SW 1271 (cell line): ENCODE results near the gene HOXA1.
A peak's percentile ranks its signal among the peaks of the same experiment; 100 is the strongest.

Source experiments
- DNase-seq, 2 experiments: peaks; one replicate each; lab custom pipeline; 2025; lab: John Stamatoyannopoulos, UW

The HOXA1 gene

DNA sequence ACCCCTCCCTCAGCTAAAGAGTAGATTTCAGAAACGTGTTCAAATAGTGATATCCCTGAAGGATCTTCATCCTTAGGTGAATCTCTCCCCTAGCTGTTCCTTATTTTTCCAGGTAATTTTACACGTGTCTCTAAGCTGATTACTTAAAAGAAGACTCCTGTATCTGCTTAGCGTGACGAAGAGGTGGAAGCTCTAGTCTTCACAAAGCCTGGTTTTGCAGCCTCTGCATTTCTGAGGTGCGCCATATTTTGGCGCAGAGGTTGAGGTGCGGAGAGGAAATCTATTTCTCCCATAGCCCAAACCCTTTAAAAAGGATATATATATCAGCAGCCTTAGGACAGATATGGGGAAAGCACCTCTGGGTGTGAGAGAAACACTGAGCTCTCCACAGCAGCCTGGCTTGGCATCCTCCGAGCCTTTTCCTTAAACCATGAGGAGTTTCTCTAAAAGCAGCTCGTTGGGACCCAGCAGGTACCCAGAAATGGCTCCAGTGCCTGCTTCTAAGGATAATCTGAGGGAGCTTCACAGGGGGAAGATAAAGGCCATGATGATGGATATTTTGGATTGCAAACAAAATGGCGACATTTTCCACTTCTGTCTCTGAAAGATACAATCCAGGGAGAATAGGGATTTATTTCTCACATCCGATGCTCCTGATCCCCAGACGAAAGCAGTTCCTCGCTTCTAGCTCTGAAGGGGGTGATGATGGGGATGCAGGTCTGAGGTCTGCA, 9.7 kb upstream of the HOXA1 start:
- no peak for DNase-seq

DNA sequence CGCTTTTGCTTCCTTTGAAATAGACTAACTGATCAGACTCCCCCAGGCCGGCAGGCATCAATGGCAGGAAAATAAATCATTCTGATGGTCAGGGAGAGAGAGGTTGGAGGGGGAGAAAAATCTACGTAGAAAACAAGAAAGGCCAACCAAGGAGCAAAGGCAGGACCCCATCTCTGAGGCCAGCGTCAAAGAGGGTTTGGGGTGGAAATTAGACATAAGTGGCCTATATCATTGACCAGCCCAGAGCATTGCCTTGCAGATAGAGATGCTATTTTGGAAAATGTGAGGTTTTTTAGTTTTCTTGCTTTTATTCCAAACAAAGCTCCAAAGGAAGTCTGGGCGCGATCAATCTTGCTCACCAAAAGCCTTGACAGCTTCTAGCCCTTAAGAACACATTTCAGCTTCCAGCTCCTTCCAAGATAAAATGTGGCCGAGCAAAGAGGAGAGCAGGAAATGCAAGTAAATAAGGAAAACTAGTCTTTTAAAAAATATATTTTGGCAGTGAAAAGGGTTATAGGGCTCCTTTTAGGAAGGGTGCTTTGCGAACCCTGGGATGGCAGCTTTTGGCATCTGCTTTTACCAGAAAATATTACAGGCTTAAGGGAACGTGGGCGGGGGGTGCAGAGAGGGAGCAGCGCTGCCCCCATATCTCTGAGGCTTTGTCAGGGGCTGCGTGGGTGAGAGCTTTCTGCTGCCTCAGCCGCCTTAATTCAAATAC, 8.7 kb upstream of the HOXA1 start:
- no peak for DNase-seq

DNA sequence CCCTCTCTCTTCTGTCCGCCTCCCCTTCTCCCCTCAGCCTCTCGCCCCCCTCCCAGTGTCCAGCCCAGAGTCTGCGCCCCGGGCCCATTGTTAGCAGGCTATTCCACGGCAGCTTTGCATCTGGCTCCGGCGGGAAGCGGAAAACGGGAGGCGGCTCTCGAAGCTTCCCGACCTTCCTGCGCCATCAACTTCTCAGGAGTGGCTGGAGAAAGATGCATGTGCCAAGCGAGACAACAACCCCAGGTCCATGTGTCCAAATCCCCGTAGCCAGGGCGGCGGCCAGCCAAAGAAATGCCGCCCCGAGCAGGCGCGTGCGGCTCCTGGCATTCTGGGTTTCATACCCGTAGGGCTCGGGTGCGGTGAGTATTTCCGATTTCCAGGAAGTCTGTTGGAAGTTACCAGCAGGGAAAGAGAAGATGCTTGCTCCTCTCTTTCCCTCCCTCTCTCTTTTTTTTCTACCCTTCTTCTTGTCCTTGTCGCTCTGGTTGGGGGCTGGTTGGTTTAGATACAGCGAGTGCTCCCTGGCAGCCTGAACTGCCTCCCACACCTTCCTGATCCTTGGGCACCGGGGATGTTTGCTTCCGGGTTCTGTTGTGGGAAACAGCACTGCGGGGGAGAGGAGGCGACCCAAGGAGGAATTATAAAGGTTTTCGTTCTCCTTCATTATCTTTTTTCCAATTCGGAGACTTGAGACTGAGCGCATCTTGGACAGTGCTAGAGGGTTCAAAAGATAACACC, 7.9 kb upstream of the HOXA1 start:
- no peak for DNase-seq

DNA sequence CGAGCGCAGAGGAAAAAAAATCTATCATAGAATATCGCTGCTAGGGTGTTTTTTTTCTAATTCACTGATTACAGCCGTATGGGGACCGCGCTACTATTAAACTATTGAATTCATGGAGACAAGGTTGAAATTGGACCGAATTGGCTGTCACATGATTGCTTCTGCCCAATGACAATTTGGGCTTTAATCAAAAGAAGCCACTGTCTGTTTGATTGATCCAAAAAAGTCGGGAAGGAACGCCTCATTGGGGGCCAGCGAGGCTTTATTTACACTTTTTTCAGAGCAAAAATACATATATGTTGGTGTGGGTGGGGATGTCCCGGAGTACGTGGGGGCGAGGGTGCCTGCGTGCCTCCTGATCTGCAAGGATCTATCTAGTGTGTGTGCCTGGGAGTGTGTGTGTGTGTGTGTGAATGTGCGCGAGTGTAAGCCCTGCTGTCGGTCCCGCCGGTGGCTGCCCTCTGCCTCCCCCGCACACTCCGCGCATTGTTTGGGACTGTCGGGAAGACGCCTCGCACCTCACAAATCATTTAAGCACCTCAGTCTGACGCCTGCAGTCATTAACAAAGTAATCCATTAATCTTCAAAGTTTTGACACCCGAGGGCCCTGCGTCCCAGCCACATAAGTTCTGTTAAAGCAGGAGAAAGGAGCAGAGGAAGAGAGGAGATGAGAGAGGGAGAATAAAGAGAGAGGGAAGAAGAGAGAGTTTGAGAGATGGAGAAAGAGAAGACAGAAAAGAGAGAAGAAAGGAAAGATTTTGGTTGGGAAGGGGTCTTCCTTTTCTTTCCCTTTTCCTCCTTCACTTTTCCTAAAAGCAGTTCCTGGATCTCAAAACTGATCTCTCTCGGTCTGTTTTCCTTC, 7.0 kb upstream of the HOXA1 start, which contains the start of gene HOXA2:
HOXA2 (minus strand) TSS at position 103 of the 862 bp plus-strand sequence. CDS start 183 bp downstream, outside the sequence.
- DNase-seq, result no peak

DNA sequence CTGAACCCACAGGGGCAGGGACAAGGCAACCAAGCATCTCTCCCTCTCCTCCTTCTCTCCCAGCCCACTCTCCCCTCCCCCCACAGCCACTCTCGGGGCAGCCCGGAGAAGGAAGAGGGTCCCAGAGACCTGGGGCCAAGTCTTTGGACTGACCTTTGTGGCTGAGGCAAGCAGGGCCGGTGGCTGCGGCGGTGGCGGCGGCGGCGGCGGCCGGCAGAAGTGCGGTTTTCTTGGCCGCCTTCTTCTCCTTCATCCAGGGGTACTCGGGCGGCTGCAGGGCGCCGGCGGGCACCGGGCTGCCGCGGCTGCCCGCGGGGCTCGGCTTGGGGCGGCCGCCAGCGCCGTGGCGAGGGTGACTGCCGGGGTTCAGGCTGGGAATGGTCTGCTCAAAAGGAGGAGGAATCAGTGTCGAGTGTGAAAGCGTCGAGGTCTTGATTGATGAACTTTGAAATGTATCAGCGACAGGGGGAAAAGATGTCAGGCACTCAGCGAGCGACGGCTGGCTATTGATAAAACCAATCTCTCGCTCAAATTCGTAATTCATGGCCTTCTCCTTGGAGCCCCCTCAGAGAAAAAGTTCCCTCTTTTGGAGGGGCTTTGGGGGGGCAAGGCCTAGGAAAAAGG, 6.3 kb upstream of the HOXA1 start:
- DNase-seq, result no peak

DNA sequence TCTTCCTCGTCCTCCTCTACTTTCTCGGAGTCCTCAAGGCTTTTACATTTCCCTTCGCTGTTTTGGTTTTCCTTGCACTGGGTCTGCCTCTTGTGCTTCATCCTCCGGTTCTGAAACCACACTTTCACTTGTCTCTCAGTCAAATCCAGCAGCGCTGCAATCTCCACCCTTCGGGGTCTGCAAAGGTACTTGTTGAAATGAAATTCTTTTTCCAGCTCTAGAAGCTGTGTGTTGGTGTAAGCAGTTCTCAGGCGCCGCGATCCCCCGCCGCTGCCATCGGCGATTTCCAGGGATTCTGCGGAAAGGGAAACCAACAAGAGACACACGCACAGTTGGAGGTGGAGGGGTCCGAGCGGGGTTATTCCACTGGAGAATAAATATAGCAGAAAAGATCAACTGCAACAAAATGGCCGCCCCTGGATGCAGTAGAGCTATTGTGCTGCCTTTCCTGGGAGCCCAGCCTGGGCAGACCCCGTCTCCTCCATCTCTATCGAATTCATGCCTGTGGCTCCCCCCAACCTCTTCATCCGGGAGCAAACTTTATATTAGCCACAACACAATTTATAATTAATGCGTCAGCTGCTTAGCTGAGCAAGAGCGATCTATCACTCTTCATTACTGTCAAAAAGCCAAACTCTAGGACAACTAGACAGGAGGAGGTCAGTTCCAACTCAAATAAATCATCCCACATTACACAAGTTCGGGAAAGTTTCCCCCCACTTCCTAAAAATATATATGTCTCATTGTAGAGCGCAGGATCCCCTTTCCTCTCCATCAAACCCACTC, 5.6 kb upstream of the HOXA1 start:
- no peak for DNase-seq

DNA sequence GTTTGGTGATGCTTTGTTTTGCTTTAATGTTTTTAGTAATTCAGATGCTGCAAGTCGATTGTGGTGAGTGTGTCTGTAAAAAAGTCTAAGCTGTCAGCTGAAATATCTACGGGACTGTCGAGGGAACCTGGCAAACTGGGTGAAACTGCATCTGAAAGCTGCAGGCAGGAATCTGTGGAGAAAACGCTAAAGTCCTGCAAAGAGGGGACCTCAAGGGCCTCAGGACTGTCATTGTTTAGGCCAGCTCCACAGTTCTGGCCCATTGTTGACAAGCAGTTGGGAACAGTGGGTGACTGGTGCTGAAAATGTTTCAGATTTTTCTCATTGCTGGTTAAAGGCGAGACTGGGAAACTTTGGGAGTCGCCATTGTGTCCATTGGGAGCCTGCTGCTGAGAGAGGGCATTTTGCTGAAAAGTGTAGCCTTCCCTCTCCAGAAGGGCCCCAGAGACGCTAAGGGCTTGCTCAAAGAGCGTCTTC, 4.9 kb upstream of the HOXA1 start:
- DNase-seq, result no peak

DNA sequence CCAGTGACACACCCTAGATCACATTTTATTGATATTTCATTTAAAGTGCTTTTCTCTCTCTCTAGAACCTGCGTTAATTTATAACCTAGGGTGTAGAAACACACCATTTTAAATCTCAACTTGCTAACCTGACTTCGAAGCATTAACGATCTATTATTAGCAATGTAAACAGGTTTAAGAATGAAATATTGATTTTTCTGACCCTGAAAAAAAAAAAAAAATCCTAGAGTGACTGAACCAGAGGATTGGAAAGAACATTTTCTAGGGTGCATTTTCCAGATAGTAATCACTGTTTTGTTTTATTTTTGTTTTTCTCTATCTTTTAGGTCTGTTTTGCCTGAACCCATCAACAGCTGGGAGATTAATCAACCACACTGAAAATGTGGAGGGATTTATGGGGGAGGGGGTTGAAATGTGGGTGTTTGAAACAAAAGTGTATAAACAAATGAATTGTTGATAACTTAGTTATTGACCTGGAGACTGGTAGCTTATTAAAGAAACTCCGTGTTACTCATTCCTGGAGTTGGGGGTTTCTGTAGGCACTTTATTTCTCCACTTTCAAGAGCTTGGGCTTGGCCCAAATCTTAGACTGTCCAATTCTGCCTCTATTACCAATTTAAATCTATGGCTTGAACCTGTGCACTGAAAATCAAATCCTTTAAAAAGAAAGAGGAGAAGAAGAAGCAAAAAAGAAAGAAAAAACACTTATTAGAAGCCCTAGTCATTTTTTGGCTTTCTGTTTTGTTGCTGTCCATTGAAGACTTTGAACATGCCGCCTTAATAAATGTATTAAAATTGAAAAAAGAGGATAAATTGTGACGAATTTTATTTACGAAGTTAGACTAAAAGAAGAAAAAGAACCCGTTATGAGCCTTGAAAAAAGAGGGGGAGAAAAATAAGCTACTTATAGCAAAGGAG, 3.9 kb upstream of the HOXA1 start:
- no peak for DNase-seq

DNA sequence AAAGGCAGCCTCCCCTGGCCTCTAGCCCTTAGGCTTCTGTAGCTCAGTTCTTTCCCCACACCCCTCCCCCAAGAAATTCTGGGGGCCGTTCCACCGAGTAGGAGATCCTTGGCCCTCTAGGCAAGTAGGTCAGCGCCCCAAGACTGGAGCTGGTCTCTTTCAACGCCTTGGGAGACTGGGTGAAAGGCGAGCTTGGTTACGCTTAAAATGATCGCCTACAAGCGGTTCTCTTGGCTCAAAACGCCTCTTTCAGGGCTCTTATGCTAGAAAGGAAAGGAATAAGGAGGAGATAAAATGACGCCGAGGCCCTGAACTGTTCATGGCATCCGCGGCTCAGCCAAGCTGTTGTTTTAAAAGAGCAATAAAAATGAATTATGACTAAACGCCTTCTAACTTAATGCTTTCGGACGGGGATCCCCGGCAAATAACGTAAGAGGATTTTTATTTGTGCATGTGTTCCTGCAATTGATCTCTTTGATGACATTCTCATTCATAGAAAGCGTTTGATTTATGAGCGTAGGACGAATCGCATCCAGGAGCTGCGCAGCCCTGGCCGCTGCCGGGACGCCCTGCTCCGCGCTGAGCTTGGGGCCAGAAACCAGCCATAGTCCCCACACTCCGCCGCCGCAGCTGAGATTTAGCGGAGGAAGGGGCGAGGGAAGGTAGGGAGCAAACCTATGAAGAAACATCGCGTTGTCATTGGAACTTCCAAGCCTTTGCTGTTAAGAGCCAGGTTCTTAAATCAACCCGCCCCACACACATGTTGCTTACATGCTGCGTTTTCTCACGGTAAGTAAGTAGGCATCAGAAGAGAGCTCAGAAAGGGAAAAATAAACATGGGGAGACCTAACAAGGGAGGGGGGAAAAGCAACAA, 3.0 kb upstream of the HOXA1 start:
- DNase-seq, result no peak

DNA sequence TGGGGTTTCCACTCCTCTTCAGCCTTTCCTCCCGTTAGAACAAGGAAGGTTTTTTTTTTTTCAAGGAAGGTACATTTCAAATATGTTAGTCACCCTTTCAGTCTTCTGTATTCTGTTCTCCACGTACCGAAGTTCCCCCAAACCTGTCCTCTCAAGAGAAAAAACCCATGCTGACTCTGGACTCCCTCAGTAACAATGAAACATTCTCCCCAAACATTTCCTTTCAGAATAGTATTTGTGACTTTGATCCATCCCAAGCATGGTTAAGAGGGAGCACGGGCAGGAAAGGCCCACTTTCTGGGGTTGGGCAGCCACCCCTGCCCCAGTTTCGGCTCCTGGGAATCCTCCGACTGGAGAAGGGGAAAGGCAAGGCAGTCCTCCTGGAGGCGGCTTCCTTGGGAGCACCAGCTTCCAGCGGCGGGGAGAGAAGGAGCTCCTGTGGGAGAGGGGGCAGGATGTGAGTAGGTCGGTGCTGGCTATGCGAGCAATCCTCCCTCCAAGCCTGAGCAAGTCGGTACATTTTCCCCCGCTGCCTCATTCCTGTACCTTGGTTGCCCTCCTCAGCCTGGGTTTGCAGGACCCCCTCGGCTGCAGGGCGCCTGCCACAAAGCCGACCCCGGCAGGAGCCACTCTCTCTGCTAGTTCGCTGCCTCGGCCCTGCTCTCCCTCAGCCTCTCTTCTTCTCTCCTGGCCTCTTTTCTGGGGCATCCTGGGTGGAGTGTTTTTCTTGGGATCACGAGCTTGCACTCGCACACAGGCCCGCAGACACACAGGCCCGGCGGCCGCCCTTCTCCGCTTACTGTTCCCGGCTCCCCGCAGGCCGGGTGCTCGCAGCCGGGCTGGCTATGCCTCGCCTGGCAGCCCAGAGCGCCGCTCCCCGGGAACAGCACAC, 2.1 kb upstream of the HOXA1 start:
- no peak for DNase-seq

DNA sequence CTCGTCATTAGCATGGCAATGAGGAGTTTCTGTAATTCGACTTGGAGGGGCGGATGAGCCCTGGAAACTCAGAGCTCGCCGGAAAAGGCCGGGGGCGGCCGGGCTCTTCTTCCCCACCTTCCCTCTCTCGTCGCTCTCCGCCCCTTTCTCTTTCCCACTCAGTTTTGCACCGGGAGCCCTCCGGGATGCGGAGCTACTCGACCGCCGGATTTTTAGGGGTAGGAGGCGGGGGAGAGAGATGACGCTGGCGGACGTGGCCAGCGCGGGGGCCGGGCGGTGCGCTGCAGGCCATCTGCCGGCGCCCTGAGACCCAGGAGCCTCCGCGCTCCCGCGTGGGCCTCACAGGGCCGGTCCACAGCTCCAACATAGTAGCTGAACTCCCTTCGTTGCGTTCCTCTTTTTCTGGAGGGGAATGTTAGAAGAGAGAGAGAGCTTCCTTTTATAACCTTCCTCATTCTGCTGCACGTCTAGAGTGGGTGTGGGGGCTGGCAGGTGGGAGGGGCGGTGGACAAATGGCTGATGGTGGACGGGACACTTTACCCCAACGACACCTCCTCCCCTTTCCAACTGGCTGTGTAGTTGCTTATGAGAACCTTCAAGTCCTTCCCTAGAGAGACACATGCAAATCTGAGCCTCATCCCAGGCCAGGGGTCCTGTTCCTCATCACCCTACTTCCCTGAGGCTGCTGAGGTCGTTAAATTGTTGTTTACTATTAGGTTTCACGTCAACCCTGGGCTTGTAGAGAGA, 1.1 kb upstream of the HOXA1 start:
- DNase-seq, result peak in 1 of 2 experiments; percentile 33

DNA sequence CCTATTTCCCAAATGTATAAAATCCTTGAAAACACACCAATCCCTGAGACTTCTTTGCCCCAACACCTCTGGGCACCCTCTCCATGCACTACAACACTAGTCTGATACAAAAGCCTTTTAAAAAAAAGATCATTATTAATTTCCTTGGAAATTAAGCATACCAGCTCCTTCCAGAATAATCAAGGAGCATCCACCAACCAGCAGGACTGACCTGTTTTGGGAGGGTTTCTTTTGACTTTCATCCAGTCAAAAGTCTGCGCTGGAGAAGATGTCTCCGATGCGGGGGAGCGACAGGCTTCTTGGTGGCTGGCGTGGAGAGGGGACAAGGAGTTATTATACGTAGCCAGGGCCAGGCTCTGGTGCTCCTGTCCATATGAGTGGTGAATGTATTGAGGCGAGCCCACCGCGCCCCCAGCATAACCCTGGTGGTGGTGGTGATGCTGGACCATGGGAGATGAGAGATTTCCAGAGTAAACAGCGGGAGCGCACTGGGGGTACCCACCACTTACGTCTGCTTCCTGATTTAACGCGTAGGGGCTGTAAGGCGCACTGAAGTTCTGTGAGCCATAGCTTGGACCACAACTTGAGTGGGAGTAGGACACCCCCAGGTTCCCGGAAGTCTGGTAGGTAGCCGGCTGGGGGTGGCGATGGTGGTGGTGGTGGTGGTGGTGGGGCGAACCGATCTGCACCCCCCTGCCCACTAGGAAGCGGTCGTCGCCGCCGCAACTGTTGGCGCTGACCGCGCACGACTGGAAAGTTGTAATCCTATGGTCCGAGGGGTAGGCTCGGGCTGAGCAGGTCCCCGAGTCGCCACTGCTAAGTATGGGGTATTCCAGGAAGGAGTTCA, 527 bp downstream of the HOXA1 start:
- peak in 1 of 2 experiments; percentile 14 for DNase-seq

DNA sequence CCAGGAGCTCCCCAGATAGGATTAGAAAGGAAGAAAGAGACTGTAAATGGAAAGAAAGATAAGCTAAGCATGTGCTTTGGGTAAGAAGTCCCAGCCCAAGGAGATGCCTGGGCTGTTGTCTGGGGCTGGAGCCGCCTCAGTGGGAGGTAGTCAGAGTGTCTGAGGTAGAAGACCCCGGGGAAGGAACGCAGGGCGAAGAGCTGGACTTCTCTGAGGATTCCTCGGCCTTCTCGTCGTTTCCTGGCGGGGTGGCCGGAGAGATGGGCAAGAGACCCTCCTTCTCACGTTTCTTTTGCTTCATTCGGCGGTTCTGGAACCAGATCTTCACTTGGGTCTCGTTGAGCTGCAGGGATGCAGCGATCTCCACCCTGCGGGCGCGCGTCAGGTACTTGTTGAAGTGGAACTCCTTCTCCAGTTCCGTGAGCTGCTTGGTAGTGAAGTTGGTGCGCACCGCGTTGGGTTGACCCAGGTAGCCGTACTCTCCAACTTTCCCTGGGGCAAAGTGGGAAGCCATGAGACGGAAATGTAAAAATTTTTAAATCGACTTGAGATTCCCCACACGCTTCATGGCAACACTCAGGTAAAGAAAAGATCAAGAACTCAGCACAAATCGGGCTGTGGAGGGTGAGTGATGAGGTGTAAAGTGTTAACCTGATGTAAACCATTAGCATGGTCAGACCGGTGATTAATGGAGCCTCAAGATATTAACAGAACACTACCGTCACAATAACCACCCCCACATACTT, 1.3 kb downstream of the HOXA1 start:
- DNase-seq, result no peak

DNA sequence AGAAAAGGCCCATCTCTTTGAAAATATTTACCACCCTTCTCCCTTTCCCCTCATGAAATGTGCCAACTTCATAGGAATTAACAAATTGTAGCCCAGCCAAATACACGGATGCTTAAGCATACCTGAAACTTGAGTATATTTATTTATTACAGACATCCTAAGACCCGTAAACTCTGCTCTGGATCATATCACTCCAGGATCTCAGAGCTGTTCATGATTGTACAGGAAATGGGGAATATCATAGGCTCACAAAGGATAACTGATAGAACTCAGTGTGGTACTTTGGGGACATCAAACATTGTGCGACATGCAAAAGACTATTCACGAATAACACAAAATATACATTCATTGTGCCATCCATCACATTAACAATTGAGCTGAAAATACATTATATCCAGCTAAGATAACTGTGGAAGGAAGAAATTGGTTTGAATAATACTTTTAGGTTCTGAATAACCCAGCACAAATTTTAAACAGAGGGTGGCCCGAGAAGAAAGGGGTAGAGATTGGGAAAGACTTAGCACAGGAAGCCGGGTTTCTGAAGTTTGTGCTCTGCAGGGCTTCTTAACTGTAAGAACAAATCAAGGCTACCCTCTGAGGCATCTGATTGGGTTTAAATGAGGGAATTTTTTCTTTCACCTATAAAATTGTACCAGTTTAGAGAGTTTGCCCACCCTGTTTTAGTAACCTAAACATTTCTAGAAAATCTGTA, 2.5 kb downstream of the HOXA1 start:
- no peak for DNase-seq
